Body of pancreas (tissue), 4 donors: ENCODE measurements around the gene TRPM5.

ENCODE experiments used
- POLR2A ChIP-seq, 3 donors: fragments of 450-650 bp; IDR thresholded peaks; one replicate each; pipeline ENCODE4 v1.6.1; 2016; ENCODE audit warnings: antibody characterized with exemption in 3 of 3, mild to moderate bottlenecking in 2 of 3
- TF ChIP-seq, protein P1 (sequence below), 7 experiments: fragments of 450-650 bp in 4 of 7; fragments of 200-600 bp in 3 of 7; sonication (generic) in 3 of 7; IDR thresholded peaks; one replicate each; pipeline ENCODE4 v1.5.1; 2016 to 2019; ENCODE audit warnings: antibody characterized with exemption in 7 of 7

GRCh38 chr11:2409611-2410468 lies 34.5 kb downstream of the TRPM5 start:
- TF ChIP-seq, protein P1, sequence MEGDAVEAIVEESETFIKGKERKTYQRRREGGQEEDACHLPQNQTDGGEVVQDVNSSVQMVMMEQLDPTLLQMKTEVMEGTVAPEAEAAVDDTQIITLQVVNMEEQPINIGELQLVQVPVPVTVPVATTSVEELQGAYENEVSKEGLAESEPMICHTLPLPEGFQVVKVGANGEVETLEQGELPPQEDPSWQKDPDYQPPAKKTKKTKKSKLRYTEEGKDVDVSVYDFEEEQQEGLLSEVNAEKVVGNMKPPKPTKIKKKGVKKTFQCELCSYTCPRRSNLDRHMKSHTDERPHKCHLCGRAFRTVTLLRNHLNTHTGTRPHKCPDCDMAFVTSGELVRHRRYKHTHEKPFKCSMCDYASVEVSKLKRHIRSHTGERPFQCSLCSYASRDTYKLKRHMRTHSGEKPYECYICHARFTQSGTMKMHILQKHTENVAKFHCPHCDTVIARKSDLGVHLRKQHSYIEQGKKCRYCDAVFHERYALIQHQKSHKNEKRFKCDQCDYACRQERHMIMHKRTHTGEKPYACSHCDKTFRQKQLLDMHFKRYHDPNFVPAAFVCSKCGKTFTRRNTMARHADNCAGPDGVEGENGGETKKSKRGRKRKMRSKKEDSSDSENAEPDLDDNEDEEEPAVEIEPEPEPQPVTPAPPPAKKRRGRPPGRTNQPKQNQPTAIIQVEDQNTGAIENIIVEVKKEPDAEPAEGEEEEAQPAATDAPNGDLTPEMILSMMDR (IDR thresholded peaks at IDR 0.05): no peak
- TF ChIP-seq POLR2A (IDR thresholded peaks at IDR 0.05): no peak
